ENCODE results near the gene SERF2.

DNA sequence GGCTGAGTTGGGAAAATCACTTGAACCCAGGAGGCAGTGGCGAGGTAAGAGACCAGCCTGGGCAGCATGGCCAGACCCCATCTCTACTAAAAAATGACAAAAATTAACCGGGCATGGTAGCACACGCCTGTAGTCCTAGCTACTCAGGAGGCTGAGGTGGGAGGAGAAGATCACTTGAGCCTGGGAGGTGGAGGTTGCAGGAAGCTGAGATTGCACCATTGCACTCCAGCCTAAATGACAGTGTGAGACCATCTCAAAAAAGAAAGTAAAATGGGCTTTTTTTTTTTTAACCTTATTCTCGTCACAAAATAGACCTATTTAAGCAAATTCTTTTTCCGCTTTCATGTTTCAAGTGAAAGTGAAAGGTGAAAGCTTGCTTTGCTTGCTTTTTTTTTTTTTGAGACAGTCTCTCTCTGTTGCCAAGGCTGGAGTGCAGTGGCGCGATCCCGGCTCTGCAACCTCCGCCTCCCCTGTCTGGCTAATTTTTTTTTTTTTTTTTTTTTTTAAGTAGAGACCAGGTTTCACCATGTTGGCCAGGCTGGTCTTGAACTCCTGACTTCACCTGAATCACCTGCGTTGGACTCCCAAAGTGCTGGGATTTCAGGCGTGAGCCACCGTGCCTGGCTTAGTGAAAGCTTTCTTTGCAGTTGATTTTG is 42.3 kb upstream of the SERF2 start:
- TF ChIP-seq, protein P1, sequence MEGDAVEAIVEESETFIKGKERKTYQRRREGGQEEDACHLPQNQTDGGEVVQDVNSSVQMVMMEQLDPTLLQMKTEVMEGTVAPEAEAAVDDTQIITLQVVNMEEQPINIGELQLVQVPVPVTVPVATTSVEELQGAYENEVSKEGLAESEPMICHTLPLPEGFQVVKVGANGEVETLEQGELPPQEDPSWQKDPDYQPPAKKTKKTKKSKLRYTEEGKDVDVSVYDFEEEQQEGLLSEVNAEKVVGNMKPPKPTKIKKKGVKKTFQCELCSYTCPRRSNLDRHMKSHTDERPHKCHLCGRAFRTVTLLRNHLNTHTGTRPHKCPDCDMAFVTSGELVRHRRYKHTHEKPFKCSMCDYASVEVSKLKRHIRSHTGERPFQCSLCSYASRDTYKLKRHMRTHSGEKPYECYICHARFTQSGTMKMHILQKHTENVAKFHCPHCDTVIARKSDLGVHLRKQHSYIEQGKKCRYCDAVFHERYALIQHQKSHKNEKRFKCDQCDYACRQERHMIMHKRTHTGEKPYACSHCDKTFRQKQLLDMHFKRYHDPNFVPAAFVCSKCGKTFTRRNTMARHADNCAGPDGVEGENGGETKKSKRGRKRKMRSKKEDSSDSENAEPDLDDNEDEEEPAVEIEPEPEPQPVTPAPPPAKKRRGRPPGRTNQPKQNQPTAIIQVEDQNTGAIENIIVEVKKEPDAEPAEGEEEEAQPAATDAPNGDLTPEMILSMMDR (IDR thresholded peaks at IDR 0.05; ENCODE audit: poor library complexity, severe bottlenecking) = no peak
- TF ChIP-seq EP300 (conservative IDR thresholded peaks at IDR 0.05; ENCODE audit: poor library complexity, severe bottlenecking) (no peak), RAD21 (conservative IDR thresholded peaks at IDR 0.05) (no peak)

Measured in neural cell (in vitro differentiated cells).